GM23338 (cell line): Measurements from ENCODE around the gene RORB. TPM values are rescaled to one million over a fixed set of nuclear protein-coding genes. Genes with fewer than 3 reads are reported as not detected.

ENCODE experiments used
- ATAC-seq: fragments of 200-7000 bp; cut with Tn5 transposase; 3 replicates; pipeline ENCODE4 v1.9.1; 2020
- DNase-seq: peaks from one replicate; pipeline ENCODE4 v3.0.0-alpha.2; 2015; ENCODE audit warnings: low spot score
- H2AFZ ChIP-seq: fragments of 200-600 bp; sonication (generic); 2 replicates; pipeline ENCODE4 v1.8.0; 2016; ENCODE audit warnings: antibody characterized with exemption, mild to moderate bottlenecking, moderate library complexity
- H3F3A ChIP-seq: fragments of 200-600 bp; sonication (generic); replicated peaks from 2 replicates; pipeline ENCODE4 v1.8.0; 2017; ENCODE audit warnings: antibody characterized with exemption, mixed run types, low read depth
- H3K27ac ChIP-seq: fragments of 200-600 bp; sonication (generic); 2 replicates; pipeline ENCODE4 v1.6.1; 2016; ENCODE audit warnings: low read depth
- H3K27me3 ChIP-seq: fragments of 200-600 bp; sonication (generic); 2 replicates; pipeline ENCODE4 v1.8.0; 2016; ENCODE audit warnings: mild to moderate bottlenecking, mixed run types, moderate library complexity; ENCODE audit not compliant: insufficient read depth
- H3K36me3 ChIP-seq: fragments of 200-600 bp; sonication (generic); 2 replicates; pipeline ENCODE4 v1.8.0; 2016; ENCODE audit warnings: mild to moderate bottlenecking; ENCODE audit not compliant: insufficient read depth
- H3K4me1 ChIP-seq: fragments of 200-600 bp; sonication (generic); 2 replicates; pipeline ENCODE4 v1.8.0; 2016; ENCODE audit warnings: mild to moderate bottlenecking, moderate library complexity; ENCODE audit not compliant: insufficient read depth
- H3K4me2 ChIP-seq: fragments of 200-600 bp; sonication (generic); 2 replicates; pipeline ENCODE4 v1.7.1; 2017; ENCODE audit warnings: mixed run types
- H3K4me3 ChIP-seq: fragments of 200-600 bp; sonication (generic); 2 replicates; pipeline ENCODE4 v1.6.1; 2016; ENCODE audit warnings: mixed run types
- H3K79me2 ChIP-seq: fragments of 200-600 bp; sonication (generic); replicated peaks from 2 replicates; pipeline ENCODE4 v1.8.0; 2017; ENCODE audit warnings: mild to moderate bottlenecking; ENCODE audit not compliant: insufficient read depth
- H3K9me2 ChIP-seq: fragments of 200-600 bp; sonication (generic); 2 replicates; pipeline ENCODE4 v1.8.0; 2017; ENCODE audit not compliant: insufficient read depth
- H4K20me1 ChIP-seq: fragments of 200-600 bp; sonication (generic); replicated peaks from 2 replicates; pipeline ENCODE4 v1.8.0; 2017; ENCODE audit warnings: mild to moderate bottlenecking; ENCODE audit not compliant: insufficient read depth
- H3K27ac Mint-ChIP-seq: 2 replicates; pipeline ENCODE4 v1.8.0; 2020; ENCODE audit warnings: inconsistent platforms, mild to moderate bottlenecking, moderate library complexity, mixed read lengths
- H3K27me3 Mint-ChIP-seq: 3 replicates; pipeline ENCODE4 v1.8.0; 2022; ENCODE audit warnings: low read depth, mild to moderate bottlenecking, moderate library complexity, mixed read lengths, inconsistent platforms; ENCODE audit not compliant: insufficient read depth, poor library complexity
- H3K36me3 Mint-ChIP-seq: 3 replicates; pipeline ENCODE4 v1.8.0; 2021; ENCODE audit warnings: low read depth, mild to moderate bottlenecking, inconsistent platforms, moderate library complexity, mixed read lengths
- H3K4me1 Mint-ChIP-seq: 3 replicates; pipeline ENCODE4 v1.8.0; 2020; ENCODE audit warnings: mild to moderate bottlenecking, inconsistent platforms, mixed read lengths
- H3K4me3 Mint-ChIP-seq: 3 replicates; pipeline ENCODE4 v1.8.0; 2021; ENCODE audit warnings: moderate library complexity, mild to moderate bottlenecking, inconsistent platforms, mixed read lengths
- H3K9me3 Mint-ChIP-seq: 3 replicates; pipeline ENCODE4 v1.8.0; 2020; ENCODE audit warnings: moderate library complexity, mild to moderate bottlenecking, inconsistent platforms, mixed read lengths
- EZH2 ChIP-seq: fragments of 200-600 bp; sonication (generic); IDR thresholded peaks from one replicate; pipeline ENCODE4 v1.8.0; 2017; ENCODE audit warnings: antibody characterized with exemption, mild to moderate bottlenecking, low read depth; ENCODE audit not compliant: unreplicated experiment
- EZH2phosphoT487 ChIP-seq: fragments of 200-600 bp; sonication (generic); IDR thresholded peaks from one replicate; pipeline ENCODE4 v1.8.1; 2018; ENCODE audit warnings: antibody characterized with exemption; ENCODE audit not compliant: unreplicated experiment
- NANOG ChIP-seq: IDR thresholded peaks from 2 replicates; pipeline ENCODE4 v1.6.1; 2016; ENCODE audit warnings: antibody characterized with exemption, borderline replicate concordance
- POLR2AphosphoS5 ChIP-seq: IDR thresholded peaks from 2 replicates; pipeline ENCODE4 v1.6.1; 2016; ENCODE audit warnings: antibody characterized with exemption, low read depth
- ZNF331 ChIP-seq: fragments of 250-450 bp; sonication (Bioruptor Pico); IDR thresholded peaks from 2 replicates; pipeline ENCODE4 v1.5.0; 2020; ENCODE audit warnings: low read depth, mild to moderate bottlenecking, moderate library complexity
- polyA plus RNA-seq: library from polyadenylated mRNA; unstranded; fragments of >200 nt; fragmentation: Nextera tagmentation; extraction: Ambion mirVana; gene quantifications from 2 replicates; pipeline ENCODE4 v1.2.1, GENCODE V29; 2016
- total RNA-seq: library from RNA; depleted of rRNA; stranded (reverse); fragments of >200 nt; shearing (Covaris generic); gene quantifications from 2 replicates; pipeline ENCODE4 v1.2.3, GENCODE V29; 2014
- TF ChIP-seq, protein P1 (sequence below): IDR thresholded peaks from one replicate; pipeline ENCODE4 v1.6.1; 2018; ENCODE audit warnings: antibody characterized with exemption; ENCODE audit not compliant: unreplicated experiment
- TF ChIP-seq, protein P2 (sequence below): fragments of 250-450 bp; sonication (Bioruptor Pico); IDR thresholded peaks from 2 replicates; pipeline ENCODE4 v1.5.0; 2020; ENCODE audit warnings: mild to moderate bottlenecking, moderate library complexity
- TF ChIP-seq, protein P3 (sequence below), 2 experiments: fragments of 200-600 bp in 1 of 2; sonication (generic) in 1 of 2; conservative IDR thresholded peaks; 2 replicates each; pipeline versions ENCODE4 v1.5.1 to v1.6.1; 2016 to 2017; ENCODE audit warnings: antibody characterized with exemption in 2 of 2, low read depth in 2 of 2, mild to moderate bottlenecking in 2 of 2, moderate library complexity in 1 of 2

RORB gene
- total and polyA plus RNA-seq, 2 experiments from 2014 or later: 1.2 to 4.5 TPM

DNA sequence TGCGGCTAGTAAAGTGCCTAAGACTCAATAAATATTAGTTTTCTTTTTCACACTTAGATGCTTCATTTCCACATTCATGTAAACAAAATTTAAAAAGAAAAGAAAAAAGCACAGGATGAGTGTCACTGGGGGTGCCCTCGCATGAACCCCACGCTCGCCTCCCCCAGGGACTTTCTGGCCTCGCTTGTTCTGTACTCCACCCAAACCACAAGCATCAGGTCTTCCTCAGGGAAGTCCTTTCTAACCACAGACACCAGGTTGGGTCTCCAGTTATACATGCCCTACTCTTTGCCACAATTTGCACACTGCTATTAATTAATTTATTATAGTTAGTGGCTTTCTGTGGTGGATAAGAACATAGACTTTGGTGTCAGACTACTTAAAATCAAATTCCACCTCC lies 92.4 kb downstream of the RORB start:
- H3F3A ChIP-seq: no peaks in the 10 kb centered on the region
- no peaks in the 10 kb centered on the region for H3K36me3 ChIP-seq
- no peak overlapping the region for H3K27ac ChIP-seq
- ATAC-seq (no peak), DNase-seq (no peak)
- no peaks in the 10 kb centered on the region for H3K9me2 ChIP-seq
- H3K4me1 ChIP-seq: no peaks in the 10 kb centered on the region
- no peaks in the 10 kb centered on the region for H3K79me2 ChIP-seq
- Mint-ChIP-seq H3K9me3 (no peaks in the 10 kb centered on the region), H3K36me3 (no peaks in the 10 kb centered on the region), H3K4me1 (no peaks in the 10 kb centered on the region), H3K27ac (no peak overlapping the region), H3K4me3 (no peak overlapping the region), H3K27me3 (no peaks in the 10 kb centered on the region)
- no peak overlapping the region for H2AFZ ChIP-seq
- H4K20me1 ChIP-seq: no peaks in the 10 kb centered on the region
- H3K27me3 ChIP-seq: no peaks in the 10 kb centered on the region
- TF ChIP-seq EZH2 (no peak), POLR2AphosphoS5 (no peak), NANOG (no peak), EZH2phosphoT487 (no peak), ZNF331 (CRISPR knock-in tag) (no peak)
- TF ChIP-seq, protein P1, sequence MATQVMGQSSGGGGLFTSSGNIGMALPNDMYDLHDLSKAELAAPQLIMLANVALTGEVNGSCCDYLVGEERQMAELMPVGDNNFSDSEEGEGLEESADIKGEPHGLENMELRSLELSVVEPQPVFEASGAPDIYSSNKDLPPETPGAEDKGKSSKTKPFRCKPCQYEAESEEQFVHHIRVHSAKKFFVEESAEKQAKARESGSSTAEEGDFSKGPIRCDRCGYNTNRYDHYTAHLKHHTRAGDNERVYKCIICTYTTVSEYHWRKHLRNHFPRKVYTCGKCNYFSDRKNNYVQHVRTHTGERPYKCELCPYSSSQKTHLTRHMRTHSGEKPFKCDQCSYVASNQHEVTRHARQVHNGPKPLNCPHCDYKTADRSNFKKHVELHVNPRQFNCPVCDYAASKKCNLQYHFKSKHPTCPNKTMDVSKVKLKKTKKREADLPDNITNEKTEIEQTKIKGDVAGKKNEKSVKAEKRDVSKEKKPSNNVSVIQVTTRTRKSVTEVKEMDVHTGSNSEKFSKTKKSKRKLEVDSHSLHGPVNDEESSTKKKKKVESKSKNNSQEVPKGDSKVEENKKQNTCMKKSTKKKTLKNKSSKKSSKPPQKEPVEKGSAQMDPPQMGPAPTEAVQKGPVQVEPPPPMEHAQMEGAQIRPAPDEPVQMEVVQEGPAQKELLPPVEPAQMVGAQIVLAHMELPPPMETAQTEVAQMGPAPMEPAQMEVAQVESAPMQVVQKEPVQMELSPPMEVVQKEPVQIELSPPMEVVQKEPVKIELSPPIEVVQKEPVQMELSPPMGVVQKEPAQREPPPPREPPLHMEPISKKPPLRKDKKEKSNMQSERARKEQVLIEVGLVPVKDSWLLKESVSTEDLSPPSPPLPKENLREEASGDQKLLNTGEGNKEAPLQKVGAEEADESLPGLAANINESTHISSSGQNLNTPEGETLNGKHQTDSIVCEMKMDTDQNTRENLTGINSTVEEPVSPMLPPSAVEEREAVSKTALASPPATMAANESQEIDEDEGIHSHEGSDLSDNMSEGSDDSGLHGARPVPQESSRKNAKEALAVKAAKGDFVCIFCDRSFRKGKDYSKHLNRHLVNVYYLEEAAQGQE: no peak
- TF ChIP-seq, protein P2, sequence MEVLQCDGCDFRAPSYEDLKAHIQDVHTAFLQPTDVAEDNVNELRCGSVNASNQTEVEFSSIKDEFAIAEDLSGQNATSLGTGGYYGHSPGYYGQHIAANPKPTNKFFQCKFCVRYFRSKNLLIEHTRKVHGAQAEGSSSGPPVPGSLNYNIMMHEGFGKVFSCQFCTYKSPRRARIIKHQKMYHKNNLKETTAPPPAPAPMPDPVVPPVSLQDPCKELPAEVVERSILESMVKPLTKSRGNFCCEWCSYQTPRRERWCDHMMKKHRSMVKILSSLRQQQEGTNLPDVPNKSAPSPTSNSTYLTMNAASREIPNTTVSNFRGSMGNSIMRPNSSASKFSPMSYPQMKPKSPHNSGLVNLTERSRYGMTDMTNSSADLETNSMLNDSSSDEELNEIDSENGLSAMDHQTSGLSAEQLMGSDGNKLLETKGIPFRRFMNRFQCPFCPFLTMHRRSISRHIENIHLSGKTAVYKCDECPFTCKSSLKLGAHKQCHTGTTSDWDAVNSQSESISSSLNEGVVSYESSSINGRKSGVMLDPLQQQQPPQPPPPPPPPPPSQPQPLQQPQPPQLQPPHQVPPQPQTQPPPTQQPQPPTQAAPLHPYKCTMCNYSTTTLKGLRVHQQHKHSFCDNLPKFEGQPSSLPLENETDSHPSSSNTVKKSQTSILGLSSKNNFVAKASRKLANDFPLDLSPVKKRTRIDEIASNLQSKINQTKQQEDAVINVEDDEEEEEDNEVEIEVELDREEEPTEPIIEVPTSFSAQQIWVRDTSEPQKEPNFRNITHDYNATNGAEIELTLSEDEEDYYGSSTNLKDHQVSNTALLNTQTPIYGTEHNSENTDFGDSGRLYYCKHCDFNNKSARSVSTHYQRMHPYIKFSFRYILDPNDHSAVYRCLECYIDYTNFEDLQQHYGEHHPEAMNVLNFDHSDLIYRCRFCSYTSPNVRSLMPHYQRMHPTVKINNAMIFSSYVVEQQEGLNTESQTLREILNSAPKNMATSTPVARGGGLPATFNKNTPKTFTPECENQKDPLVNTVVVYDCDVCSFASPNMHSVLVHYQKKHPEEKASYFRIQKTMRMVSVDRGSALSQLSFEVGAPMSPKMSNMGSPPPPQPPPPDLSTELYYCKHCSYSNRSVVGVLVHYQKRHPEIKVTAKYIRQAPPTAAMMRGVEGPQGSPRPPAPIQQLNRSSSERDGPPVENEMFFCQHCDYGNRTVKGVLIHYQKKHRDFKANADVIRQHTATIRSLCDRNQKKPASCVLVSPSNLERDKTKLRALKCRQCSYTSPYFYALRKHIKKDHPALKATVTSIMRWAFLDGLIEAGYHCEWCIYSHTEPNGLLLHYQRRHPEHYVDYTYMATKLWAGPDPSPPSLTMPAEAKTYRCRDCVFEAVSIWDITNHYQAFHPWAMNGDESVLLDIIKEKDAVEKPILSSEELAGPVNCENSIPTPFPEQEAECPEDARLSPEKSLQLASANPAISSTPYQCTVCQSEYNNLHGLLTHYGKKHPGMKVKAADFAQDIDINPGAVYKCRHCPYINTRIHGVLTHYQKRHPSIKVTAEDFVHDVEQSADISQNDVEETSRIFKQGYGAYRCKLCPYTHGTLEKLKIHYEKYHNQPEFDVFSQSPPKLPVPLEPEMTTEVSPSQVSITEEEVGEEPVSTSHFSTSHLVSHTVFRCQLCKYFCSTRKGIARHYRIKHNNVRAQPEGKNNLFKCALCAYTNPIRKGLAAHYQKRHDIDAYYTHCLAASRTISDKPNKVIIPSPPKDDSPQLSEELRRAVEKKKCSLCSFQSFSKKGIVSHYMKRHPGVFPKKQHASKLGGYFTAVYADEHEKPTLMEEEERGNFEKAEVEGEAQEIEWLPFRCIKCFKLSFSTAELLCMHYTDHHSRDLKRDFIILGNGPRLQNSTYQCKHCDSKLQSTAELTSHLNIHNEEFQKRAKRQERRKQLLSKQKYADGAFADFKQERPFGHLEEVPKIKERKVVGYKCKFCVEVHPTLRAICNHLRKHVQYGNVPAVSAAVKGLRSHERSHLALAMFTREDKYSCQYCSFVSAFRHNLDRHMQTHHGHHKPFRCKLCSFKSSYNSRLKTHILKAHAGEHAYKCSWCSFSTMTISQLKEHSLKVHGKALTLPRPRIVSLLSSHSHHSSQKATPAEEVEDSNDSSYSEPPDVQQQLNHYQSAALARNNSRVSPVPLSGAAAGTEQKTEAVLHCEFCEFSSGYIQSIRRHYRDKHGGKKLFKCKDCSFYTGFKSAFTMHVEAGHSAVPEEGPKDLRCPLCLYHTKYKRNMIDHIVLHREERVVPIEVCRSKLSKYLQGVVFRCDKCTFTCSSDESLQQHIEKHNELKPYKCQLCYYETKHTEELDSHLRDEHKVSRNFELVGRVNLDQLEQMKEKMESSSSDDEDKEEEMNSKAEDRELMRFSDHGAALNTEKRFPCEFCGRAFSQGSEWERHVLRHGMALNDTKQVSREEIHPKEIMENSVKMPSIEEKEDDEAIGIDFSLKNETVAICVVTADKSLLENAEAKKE (CRISPR knock-in tag): no peak
- TF ChIP-seq, protein P3, sequence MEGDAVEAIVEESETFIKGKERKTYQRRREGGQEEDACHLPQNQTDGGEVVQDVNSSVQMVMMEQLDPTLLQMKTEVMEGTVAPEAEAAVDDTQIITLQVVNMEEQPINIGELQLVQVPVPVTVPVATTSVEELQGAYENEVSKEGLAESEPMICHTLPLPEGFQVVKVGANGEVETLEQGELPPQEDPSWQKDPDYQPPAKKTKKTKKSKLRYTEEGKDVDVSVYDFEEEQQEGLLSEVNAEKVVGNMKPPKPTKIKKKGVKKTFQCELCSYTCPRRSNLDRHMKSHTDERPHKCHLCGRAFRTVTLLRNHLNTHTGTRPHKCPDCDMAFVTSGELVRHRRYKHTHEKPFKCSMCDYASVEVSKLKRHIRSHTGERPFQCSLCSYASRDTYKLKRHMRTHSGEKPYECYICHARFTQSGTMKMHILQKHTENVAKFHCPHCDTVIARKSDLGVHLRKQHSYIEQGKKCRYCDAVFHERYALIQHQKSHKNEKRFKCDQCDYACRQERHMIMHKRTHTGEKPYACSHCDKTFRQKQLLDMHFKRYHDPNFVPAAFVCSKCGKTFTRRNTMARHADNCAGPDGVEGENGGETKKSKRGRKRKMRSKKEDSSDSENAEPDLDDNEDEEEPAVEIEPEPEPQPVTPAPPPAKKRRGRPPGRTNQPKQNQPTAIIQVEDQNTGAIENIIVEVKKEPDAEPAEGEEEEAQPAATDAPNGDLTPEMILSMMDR (conservative IDR thresholded peaks at IDR 0.05; ENCODE audit: low read depth in 2 of 2): no peak
- H3K4me2 ChIP-seq: no peak overlapping the region
- no peak overlapping the region for H3K4me3 ChIP-seq
